NOMO-1 treated with dmso at 0.1 percent for 144 hours (cell line): ENCODE results near the gene SLC26A11.
"Not testable (repeated sequence)": the region's sequence is repeated elsewhere in the genome, so short reads cannot be mapped to it uniquely, and the experiment has no call there.

Experiments
- DNase-seq: peaks from one replicate; lab custom pipeline; 2025; ENCODE audit not compliant: unreplicated experiment; lab: John Stamatoyannopoulos, UW

SLC26A11 gene

DNA sequence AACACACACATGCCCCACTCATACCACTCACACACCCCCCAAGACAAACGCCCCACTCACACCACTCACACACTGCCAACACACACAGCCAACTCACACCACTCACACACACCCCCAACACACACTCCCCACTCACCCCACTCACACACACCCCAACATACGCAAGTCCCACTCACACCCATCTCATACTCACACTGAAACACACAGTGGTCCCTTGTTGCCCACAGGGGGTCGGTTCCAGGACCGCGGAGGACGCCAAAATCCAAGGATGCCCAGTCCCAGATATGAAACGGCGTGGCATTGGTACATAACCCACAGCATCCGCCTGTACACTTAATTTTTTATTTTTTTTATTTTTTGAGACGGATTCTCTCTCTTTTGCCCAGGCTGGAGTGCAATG lies 61.3 kb downstream of the SLC26A11 start:
- DNase-seq, result no peak

DNA sequence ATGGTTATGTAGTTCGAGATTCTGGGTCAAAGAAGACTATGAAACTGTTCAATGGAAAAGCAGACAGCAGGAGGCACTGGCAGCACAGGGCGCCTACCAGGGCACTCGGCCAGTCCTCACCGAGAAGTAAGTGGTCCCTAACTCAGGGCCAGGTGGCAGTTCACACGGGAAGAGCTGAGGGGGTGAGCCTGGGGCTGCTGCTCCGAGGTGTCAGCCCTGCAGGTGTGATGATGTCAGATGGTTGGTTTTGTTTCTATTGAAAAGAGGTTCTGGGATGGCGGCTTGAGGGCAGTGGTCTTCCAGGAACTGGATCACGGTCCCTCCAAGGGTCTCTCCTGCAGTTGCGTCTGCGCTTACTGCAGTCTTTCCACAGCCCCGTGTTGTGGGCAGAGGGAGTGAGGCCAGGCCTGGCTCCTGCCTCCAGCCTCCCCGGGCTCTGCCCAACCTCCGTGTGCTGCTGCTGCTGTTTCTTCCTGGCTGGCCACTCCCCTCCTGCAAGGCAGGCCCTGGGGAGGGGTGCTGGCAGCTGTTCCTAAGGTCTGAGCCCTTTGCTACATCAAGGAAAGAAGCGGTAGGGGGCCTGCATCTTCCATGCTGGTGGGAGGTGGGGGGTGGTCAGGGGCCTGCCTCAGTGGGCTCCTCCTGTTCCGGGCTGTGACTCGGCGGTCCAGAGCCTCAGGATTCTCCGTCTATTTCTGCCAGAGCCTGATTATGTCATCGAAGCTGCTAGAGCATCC lies 63.1 kb downstream of the SLC26A11 start:
- no peak for DNase-seq

DNA sequence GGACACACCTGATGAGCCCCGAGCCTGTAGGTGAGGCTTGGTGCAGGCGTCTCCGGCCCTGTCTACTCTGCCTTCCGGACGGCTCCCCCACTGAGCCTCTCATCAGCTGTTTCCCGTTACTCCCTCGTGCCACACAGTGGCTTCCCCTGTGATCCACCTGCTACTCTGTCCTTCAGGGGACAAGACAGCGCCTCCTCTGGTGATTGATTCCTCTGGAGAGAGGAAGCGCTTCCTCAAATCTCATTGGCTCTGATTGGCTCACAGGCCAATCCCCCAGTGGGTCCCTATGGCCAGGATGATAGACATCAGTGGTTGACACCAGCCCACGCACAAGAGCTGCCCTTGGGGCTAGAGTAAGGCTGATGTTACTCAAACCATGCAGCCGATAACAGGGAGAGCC lies 64.4 kb downstream of the SLC26A11 start:
- no peak for DNase-seq

DNA sequence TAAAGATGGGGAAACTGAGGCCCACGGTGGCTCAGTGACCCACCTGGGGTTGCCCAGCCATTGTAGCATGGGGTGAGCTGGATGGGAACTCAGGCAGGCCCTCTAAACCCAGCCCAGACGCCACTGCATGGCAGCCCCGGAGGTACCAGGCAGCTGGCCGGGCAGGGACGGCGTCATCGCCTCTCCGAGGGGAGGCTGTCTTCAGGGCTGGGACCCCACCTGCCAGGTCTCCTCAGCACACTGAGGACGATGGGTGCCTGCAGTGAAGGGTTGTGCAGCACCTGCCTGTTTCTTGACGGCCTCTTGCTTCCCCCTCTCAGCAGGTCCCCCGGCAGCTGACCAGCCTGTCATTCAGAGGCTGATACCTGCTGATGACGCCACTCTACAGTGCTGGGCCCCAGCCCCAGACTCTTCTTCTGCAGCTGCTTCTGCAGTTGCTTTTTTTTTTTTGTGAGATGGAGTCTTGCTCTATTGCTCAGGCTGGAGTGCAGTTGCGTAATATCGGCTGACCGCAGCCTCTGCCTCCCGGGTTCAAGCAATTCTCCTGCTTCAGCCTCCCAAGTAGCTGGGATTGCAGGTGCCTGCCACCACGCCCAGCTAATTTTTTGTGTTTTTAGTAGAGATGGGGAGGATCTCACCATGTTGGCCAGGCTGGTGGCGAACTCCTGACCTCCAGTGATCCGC lies 65.2 kb downstream of the SLC26A11 start:
- no peak for DNase-seq

DNA sequence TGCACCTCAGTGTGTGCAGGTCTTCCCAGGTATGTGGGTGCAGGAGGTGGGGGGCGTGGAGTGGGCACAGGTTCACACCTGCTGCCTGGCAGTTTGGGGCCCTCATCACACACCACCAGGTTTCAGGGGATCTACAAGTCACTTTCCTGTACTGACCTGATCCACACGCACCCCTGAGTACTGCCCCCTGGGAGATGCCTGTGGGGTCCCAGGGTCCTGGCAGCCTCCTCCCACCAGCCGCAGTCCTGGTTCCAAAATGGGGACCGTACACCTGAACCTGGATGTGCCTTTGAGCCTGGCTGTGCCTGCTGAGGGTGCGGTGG lies 66.4 kb downstream of the SLC26A11 start:
- DNase-seq, result no peak

DNA sequence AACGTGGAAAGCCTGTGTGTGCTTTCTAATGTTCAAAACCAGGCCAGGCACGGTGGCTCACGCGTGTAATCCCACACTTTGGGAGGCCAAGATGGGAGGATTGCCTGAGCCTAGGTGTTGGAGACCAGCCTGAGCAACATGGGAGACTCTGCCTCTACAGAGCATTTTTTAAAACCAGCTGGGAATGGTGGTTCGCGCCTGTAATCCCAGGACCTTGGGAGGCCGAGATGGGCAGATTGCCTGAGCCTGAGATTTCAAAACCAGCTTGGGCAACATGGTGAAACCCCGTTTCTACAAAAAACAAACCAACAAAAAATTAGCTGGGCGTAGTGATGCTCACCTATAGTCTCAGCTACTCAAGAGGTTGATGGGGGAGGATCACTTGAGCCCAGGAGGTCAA lies 66.8 kb downstream of the SLC26A11 start:
- DNase-seq, result no peak

DNA sequence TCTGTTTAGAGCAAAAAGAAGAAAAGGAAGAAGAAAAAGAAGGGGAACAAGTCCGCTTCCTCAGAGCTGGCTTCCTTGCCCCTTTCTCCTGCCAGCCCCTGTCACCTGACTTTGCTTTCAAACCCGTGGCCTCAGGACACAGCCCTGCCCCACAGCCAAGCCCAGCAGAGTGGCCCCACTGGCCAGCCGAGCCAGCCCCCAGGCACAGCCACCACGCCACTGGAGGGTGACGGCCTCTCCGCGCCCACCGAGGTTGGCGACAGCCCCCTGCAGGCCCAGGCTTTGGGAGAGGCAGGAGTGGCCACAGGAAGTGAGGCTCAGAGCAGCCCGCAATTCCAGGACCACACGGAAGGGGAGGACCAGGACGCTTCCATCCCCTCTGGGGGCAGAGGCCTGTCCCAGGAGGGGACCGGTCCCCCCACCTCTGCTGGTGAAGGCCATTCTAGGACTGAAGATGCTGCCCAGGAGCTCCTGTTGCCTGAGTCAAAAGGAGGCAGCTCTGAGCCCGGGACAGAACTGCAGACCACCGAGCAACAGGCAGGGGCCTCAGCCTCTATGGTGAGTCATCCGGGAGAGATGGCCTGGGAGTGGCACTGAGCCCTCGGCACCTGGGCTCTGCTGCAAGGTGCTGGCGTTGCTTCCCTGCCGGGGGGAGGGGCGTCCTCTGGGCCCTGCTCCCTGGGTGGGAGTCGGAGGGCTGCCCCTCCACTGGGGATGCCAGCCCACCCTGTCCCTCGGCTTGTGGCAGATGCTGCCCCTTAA lies 67.8 kb downstream of the SLC26A11 start:
- DNase-seq, result no peak

DNA sequence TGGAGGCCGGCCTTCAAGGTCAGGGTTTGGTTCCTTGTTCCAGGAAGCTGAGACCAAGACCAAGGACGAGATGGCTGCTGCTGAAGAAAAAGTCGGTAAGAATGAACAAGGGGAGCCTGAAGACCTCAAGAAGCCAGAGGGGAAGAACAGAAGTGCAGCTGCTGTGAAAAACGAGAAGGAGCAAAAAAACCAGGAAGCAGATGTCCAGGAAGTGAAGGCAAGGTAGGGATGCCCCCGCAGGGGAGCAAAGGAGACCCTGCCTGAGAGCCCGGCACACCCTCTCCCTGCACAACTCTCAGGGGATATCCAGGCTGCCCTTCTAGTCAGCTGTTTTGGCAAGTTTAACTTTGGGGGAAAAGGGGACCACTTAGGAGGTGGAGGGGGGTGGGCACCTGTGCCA lies 69.4 kb downstream of the SLC26A11 start:
- no peak for DNase-seq

DNA sequence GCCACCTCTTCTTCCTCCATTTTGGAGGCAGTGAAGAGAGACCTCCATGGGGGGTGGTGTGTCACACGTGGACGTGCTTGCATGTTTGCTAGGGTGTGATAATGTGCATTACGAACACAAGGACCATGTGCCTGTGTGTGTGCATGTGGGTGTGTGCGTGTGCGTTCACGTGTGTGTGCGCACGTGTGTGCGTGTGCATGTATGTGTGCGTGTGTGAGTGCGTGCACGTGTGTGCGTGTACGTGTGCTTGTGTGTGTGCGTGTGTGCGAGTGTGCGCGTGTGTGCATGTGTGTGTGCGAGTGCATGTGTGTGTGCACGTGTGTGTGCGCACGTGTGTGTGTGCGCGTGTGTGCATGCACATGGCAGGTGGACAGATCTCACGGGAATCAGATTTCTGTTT lies 69.9 kb downstream of the SLC26A11 start:
- no peak for DNase-seq

DNA sequence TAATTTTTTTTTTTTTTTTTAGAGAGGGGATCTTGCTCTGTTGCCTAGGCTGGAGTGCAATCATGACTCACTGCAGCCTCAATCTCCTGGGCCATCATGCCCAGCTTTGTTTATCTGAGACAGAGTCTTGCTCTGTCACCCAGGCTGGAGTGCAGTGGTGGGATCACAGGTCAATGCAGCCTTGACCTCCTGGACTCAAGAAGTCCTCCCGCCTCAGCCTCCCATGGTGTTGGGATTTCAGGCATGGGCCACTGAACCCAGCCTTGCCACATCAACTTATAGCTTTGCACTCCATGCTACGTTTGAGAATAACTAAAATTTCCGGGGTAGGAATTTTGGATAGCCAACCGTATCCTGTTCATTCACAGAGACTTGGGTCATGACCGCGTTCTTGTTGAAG lies 71.0 kb downstream of the SLC26A11 start:
- DNase-seq, result no peak

DNA sequence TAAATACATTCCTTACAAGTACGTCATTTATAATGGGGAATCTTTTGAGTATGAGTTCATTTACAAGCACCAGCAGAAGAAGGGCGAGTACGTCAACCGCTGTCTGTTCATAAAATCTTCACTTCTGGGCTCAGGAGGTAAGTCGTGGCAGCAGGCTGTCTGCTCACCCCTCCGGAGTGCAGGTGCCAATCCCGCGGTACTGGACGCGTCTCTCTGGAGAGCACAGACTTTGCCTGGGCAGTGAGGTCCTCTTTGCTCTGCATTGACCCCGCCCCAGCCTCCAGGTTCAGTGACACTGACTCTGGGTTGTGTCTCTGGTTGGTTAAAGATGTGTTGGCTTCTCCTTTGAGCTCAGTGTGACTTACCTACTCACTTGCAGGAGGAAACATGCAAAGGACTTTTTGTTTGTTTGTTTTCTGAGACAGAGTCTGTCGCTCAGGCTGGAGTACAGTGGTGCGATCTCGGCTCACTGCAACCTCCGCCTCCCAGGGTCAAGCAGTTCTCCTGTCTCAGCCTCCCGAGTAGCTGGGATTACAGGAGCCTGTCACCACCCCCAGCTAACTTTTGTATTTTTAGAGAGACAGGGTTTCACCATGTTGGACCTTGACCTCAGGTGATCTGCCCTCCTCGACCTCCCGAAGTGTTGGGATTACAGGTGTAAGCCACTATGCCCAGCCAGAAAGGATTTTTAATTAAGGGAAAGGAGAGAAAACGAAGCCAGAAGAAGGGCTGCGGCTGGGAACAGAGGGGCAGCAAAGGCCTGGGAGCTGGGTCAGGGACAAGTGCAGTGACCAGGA lies 71.7 kb downstream of the SLC26A11 start:
- DNase-seq, result no peak

DNA sequence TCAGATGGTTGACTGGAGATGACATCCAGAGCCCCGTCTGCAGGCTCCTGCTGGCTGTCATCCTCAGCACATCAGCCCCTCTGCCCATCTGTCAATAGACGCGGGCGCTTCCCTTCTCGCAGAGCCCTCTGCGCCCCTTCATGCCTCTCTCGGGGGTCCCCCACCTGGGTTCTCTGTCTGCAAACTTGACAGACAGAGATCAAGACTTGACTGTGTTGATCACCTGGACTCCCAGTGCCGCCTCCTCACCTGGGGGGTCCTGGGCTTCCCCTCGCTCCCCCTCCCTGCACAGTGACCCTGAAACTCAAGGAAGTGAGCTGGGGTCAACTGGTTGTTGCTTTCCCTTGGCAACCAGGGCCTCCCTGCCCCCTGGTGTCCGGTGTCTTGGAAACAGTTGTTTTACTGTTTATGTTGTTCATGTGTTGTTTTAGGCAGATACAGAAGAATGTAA lies 72.3 kb downstream of the SLC26A11 start:
- no peak for DNase-seq

DNA sequence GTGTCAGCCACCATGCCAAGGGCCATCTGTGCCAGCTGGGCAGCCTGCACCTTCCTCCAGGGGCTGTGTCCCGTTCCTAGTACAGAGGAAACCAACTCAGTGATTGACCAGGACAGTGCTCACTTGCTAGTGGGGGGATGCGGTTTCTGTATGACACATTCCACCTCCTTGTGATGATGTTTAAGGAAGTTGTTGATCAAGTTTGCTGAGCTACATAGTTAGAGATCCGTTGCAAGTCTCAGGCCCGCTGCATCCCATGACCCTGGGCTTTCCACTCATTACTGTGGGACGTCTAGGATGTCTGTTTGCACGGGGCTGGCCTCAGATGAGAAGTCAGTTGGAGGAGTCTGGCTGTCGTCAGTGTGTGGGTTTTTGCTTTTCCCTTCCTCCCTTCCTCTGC lies 74.0 kb downstream of the SLC26A11 start:
- DNase-seq, result no peak

DNA sequence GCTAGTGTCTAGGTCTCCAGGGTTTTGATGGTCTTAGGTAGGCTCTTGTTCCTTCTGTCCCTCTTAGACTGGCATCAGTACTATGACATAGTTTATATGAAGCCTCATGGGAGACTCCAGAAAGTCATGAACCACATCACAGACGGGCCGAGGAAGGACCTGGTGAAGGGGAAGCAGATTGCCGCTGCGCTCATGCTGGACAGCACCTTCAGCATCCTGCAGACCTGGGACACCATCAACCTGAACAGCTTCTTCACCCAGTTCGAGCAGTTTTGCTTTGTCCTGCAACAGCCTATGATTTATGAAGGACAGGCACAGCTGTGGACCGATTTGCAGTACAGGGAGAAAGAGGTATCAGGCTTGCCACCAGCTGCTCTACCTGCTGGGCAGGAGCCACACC lies 74.4 kb downstream of the SLC26A11 start:
- no peak for DNase-seq

DNA sequence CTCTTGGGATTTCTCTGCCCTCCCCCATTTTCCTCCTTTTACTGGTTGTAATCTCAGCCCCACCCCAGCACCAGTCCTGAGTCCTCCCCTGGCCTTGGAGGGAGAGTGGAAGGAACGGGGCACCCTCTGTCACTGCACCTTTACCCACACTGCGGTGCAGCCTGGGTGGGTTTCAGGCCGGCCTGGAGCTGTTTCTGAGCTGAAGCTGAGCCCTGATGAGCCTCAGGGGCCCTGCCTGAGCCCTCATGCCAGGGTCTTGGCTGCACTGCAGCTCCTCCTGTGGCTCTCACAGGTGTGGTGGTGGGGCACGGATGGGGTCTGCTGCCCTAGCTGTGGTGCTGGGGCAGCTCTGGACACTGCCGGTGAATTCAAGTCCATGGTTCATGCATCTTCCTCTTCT lies 74.9 kb downstream of the SLC26A11 start:
- DNase-seq, result no peak

DNA sequence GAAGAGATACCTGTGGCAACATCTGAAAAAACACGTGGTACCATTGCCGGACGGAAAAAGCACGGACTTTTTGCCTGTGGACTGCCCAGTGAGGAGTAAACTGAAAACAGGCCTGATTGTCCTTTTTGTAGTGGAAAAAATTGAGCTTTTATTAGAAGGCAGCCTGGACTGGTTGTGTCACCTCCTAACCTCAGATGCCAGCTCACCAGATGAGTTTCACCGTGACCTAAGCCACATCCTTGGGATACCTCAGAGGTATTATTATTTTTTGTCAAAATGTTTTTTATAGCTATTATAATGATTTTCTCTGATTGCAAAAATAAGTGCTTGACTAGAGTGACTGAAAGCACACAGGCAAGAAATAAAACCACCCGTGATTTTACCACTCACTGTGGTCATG lies 75.3 kb downstream of the SLC26A11 start:
- no peak for DNase-seq

DNA sequence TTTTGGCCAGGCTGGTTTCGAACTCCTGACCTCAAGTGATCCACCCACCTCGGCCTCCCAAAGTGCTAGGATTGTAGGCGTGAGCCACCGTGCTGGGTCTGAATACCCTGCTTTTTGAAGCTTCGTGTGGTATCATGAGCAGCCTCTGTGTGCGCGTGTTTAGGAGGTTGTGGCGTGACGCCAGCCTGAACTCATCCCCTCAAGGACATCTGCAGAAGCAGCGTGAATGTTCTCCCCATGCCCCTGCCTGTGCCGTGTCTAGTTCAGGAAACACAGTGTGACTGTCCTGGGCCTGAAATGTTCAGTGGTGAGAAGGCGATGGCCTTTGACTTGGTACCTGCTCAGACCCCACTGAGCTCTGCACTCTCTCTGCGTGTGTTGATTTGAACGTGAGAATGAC lies 76.0 kb downstream of the SLC26A11 start:
- DNase-seq, result no peak

DNA sequence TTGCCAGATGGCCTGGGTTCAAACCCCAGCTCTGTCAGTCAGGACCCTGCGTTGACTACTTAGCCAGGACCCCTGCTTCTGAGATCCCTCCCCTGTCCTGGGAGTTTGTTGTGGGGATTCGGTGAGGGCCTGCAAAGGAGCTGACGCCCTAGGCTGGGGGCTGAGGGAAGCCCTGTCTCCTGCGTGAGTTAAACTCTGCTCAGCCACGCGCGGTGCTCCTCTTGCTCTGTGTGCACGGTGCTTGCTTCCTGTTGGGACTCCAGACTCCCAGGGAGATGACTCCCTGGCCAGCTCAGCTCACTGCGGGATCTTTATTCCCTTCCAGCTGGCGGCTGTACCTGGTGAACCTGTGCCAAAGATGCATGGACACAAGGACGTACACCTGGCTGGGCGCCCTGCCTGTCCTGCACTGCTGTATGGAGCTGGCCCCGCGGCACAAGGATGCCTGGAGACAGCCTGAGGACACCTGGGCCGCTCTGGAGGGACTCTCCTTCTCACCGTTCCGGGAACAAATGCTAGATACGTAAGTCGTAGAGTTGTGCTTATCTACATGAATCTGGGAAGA lies 77.9 kb downstream of the SLC26A11 start:
- DNase-seq, result no peak

DNA sequence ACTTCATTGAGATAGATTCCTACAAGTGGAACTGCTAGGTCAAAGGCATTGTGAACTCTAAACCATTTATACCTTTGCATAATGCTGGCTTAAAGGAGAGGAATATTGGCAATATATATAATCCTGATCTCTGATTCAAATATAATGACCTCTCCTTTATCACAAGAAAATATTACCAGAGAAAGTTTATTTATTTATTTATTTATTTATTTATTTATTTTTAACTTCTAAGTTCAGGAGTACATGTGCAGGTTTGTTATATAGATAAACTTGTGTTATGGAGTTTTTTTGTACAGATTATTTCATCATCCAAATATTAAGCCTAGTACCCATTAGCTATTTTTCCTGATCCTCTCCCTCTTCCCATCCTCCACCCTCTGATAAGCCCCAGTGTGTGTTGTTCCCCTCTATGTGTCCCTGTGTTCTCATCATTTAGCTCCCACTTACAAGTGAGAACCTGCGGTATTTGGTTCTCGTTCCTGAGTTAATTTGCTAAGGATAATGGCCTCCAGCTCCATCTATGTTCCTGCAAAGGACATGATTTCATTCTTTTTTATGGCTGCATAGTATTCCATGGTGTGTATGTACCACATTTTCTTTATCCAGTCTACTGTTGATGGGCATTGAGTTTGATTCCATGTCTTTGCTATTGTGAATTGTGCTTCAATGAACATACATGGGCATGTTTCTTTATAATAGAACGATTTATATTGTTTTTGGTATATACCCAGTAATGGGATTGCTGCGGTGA lies 79.3 kb downstream of the SLC26A11 start:
- DNase-seq, result not testable (repeated sequence)

DNA sequence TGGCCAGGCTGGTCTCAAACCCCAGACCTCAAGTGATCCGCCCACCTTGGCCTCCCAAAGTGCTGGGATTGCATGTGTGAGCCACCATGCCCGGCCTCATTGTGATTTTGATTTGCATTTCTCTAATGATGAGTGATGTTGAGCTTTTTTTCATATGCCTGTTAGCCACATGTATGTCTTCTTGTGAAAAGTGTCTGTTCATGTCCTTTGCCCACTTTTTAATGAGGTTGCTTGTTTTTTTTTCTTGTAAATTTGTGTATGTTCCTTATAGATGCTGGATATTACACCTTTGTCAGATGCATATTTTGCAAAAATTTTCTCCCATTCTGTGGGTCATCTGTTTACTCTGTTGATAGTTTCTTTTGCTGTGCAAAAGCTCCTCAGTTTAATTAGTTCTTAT lies 80.5 kb downstream of the SLC26A11 start:
- DNase-seq, result not testable (repeated sequence)
